DOHH2 (cell line): Measurements from ENCODE around the gene FZD4.

Experiments used
- CTCF ChIP-seq: fragments of 200-600 bp; sonication (generic); IDR thresholded peaks from one replicate; pipeline ENCODE4 v1.5.1; 2014; ENCODE audit warnings: antibody characterized with exemption, mild to moderate bottlenecking, low read depth, low read length; ENCODE audit not compliant: poor library complexity, severe bottlenecking
- EZH2phosphoT487 ChIP-seq: fragments of 200-600 bp; sonication (generic); IDR thresholded peaks from 2 replicates; pipeline ENCODE4 v1.6.1; 2017; ENCODE audit warnings: borderline replicate concordance, mild to moderate bottlenecking, antibody characterized with exemption, low read length, moderate library complexity, mixed read lengths

- TF ChIP-seq CTCF: no peak
- no peak for TF ChIP-seq EZH2phosphoT487
Measured at GRCh38 chr11:86947541-86947940, 7.7 kb downstream of the FZD4 start.
